ENCODE measurements around the gene ATG7.

DNA sequence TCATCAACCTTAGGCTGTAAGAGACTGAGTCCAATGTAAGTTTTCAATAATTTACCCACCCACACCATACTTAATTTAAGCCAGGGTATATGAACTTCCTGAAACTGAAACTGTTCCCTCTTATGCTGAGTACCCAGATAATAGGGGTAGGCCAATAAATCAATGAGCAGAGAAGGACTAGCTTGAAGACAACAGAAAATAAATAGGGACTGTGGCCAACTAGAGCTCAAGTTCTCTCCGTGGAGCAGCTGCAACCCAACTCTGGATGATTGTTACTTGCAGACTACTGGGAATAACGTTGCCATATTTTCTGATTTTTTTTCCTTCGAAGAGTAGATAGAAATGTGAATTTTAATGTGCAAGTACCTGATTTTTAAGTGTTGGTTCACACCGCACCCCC lies 128.0 kb downstream of the ATG7 start:
- no peak for TF ChIP-seq TAF1 (IDR thresholded peaks at IDR 0.05; ENCODE audit: borderline replicate concordance, low read depth, low read length)
- TF ChIP-seq NFYB (IDR thresholded peaks at IDR 0.05; ENCODE audit: insufficient read depth, low read depth, low read length): no peak
- TF ChIP-seq, protein P1, sequence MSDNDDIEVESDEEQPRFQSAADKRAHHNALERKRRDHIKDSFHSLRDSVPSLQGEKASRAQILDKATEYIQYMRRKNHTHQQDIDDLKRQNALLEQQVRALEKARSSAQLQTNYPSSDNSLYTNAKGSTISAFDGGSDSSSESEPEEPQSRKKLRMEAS (IDR thresholded peaks at IDR 0.05; ENCODE audit: low read depth, low read length): no peak
- no peak for TF ChIP-seq GATAD2B (conservative IDR thresholded peaks at IDR 0.05; ENCODE audit: low read depth)
- no peak for TF ChIP-seq CTCF (IDR thresholded peaks at IDR 0.05 in 2 of 3, conservative IDR thresholded peaks at IDR 0.05 in 1 of 3; ENCODE audit: control insufficient read depth in 2 of 3, extremely low read depth in 1 of 3, insufficient read depth in 1 of 3, low read depth in 3 of 3, low read length in 3 of 3)
